Measurements from ENCODE around the gene PIP5K1B. TPM values are rescaled to one million over a fixed set of nuclear protein-coding genes. Genes with fewer than 3 reads are reported as not detected.

The PIP5K1B gene
- total and polyA plus RNA-seq, 2 of the 13 experiments (the other 11 are each of a cell fraction or from before 2014, with no cell fraction given) = 15.8 to 17.5 TPM

DNA sequence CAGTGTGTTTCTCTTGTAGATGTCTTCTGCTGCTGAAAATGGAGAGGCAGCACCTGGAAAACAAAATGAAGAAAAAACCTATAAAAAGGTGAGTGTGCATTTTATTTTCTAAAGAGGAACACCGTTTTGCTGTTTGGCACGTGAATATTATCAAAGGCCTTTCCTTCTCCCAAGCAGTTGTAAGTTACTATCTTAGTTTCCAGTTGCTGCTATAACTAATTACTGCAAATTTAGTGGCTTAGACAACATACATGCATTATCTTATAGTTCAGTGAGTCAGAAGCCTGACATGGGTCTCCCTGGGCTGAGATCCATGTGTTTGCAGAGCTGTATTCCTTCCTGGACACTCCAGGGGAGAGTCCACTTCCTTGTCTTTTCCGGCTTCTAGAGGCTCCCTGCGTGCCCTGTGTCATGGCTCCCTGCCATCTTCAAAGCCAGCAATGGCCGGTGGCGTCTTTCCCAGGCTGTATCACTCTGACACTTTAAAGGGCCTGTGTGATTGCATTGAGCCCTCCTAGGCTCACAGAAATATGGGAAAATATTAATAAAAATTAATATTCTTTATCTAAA, 117.6 kb downstream of the PIP5K1B start:
- Histone ChIP-seq H4K20me1 (ENCODE audit: insufficient read depth, low read length) (no peaks in the 10 kb centered on the region), H2AFZ (ENCODE audit: low read length) (no peak overlapping the region), H3K4me1 (ENCODE audit: insufficient read depth, low read length) (peaks cover 6% of the 10 kb centered on the region), H3K4me2 (ENCODE audit: low read depth, low read length) (no peak overlapping the region), H3K9ac (ENCODE audit: insufficient read depth, low read depth, low read length) (no peak overlapping the region), H3K4me3 (replicated peaks in 1 of 3; ENCODE audit: insufficient read depth in 1 of 3, low read depth in 2 of 3, low read length in 3 of 3) (no peak overlapping the region), H3K27me3 (ENCODE audit: control insufficient read depth in 1 of 2, insufficient read depth in 2 of 2, low read length in 2 of 2) (no peaks in the 10 kb centered on the region), H3K79me2 (ENCODE audit: insufficient read depth, low read length) (no peaks in the 10 kb centered on the region), H3K27ac (ENCODE audit: extremely low read length, insufficient read depth, low read length) (no peak overlapping the region), H3K9me3 (ENCODE audit: low read length) (no peaks in the 10 kb centered on the region), H3K36me3 (replicated peaks in 1 of 2; ENCODE audit: control insufficient read depth in 1 of 2, insufficient read depth in 2 of 2, low read length in 2 of 2) (peaks cover 2 to 13% of the 10 kb centered on the region in 2 experiments; a peak in 2 of 5 replicates)
- ATAC-seq (no peak), DNase-seq (ENCODE audit: low spot score) (no peak), FAIRE-seq (no peak)
- CTCF ChIA-PET (ENCODE audit: low intra/inter-chr PET ratio, low total read pairs) = no interaction called here
- 93% methylated on average over 6 of the region's 6 CpGs for WGBS (ENCODE audit: low lambda C conversion rate)
- POLR2A ChIA-PET = no interaction called here
- in situ Hi-C loops (cut with HindIII; ENCODE audit: extremely low pct_ligation_motif_present, low pct_unique_long_range_greater_than_20kb) (loop anchor here (10.0 kb wide), 1 partner anchor 58 kb away; no protein-coding TSS in a partner anchor), intact Hi-C loops (cut with micrococcal nuclease; ENCODE audit: unreplicated experiment) (no loop called here)
- no TSS peak for BruUV-seq (replicated peaks)
- TF ChIP-seq MTA1 (CRISPR knock-in tag; IDR thresholded peaks at IDR 0.05; ENCODE audit: borderline replicate concordance) = no peak
- no peak for TF ChIP-seq ISX (CRISPR knock-in tag; conservative IDR thresholded peaks at IDR 0.05)

DNA sequence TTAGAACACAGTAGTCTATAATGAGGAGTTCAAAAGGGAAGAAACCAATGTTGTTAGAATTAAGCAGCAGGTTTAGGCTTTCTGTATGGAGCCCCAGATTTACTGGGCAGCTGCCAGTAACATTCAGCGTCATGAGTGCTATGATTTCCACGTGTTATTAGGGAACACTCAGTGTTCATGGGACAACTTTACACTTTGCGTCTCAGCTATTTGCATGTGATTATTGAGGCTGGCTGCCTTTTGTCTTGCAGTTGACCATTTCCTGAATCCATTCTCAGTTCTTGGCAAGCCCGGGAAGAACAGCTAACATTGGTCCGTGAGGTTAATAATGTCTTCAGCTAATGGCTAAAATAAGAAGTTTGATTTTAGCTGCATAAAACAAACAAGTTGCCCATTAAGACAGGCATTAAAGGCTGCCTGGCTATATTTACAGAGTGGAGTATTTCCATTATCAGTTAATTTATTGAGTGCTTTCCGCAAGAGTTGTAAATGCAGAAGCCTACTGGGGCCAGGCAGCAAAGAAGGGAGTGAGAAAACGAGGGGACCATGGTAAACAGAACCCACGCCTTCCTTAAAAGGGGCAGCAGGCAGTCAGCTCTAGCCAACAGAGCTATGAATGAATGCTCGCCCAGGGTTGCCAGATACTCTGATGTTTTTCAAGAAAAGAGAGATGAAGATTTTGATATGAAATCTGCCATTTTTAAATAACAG, 120.9 kb downstream of the PIP5K1B start:
- in situ Hi-C loops (cut with HindIII; ENCODE audit: extremely low pct_ligation_motif_present, low pct_unique_long_range_greater_than_20kb) (loop anchor here (10.0 kb wide), 1 partner anchor 61 kb away; no protein-coding TSS in a partner anchor), intact Hi-C loops (cut with micrococcal nuclease; ENCODE audit: unreplicated experiment) (no loop called here)
- no peaks in the 10 kb centered on the region for H3K9me3 ChIP-seq (ENCODE audit: low read length)
- BruUV-seq (replicated peaks) = no TSS peak
- H4K20me1 ChIP-seq (ENCODE audit: insufficient read depth, low read length) = no peaks in the 10 kb centered on the region
- WGBS (ENCODE audit: low lambda C conversion rate) = 93% methylated on average over 9 of the region's 9 CpGs
- no peak for ATAC-seq
- no peak for DNase-seq (ENCODE audit: low spot score)
- no peaks in the 10 kb centered on the region for H3K79me2 ChIP-seq (ENCODE audit: insufficient read depth, low read length)
- H3K27me3 ChIP-seq (ENCODE audit: control insufficient read depth in 1 of 2, insufficient read depth in 2 of 2, low read length in 2 of 2) = no peaks in the 10 kb centered on the region
- no peak overlapping the region for H3K4me2 ChIP-seq (ENCODE audit: low read depth, low read length)
- CTCF ChIA-PET (ENCODE audit: low intra/inter-chr PET ratio, low total read pairs) = no interaction called here
- H3K4me3 ChIP-seq (replicated peaks in 1 of 3; ENCODE audit: insufficient read depth in 1 of 3, low read depth in 2 of 3, low read length in 3 of 3) = no peak overlapping the region
- FAIRE-seq = no peak
- H3K4me1 ChIP-seq (ENCODE audit: insufficient read depth, low read length) = no peaks in the 10 kb centered on the region
- no peak overlapping the region for H2AFZ ChIP-seq (ENCODE audit: low read length)
- POLR2A ChIA-PET = no interaction called here
- H3K36me3 ChIP-seq (replicated peaks in 1 of 2; ENCODE audit: control insufficient read depth in 1 of 2, insufficient read depth in 2 of 2, low read length in 2 of 2) = peaks cover 2 to 13% of the 10 kb centered on the region in 2 experiments; a peak in 2 of 5 replicates
- no peak overlapping the region for H3K27ac ChIP-seq (ENCODE audit: extremely low read length, insufficient read depth, low read length)
- no peak overlapping the region for H3K9ac ChIP-seq (ENCODE audit: insufficient read depth, low read depth, low read length)
- TF ChIP-seq CBX5 (CRISPR knock-in tag; IDR thresholded peaks at IDR 0.05; ENCODE audit: borderline replicate concordance) = no peak
- TF ChIP-seq, protein P1, sequence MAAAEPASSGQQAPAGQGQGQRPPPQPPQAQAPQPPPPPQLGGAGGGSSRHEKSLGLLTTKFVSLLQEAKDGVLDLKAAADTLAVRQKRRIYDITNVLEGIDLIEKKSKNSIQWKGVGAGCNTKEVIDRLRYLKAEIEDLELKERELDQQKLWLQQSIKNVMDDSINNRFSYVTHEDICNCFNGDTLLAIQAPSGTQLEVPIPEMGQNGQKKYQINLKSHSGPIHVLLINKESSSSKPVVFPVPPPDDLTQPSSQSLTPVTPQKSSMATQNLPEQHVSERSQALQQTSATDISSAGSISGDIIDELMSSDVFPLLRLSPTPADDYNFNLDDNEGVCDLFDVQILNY (CRISPR knock-in tag; conservative IDR thresholded peaks at IDR 0.05) = no peak
- TF ChIP-seq, protein P2, sequence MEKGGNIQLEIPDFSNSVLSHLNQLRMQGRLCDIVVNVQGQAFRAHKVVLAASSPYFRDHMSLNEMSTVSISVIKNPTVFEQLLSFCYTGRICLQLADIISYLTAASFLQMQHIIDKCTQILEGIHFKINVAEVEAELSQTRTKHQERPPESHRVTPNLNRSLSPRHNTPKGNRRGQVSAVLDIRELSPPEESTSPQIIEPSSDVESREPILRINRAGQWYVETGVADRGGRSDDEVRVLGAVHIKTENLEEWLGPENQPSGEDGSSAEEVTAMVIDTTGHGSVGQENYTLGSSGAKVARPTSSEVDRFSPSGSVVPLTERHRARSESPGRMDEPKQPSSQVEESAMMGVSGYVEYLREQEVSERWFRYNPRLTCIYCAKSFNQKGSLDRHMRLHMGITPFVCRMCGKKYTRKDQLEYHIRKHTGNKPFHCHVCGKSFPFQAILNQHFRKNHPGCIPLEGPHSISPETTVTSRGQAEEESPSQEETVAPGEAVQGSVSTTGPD (CRISPR knock-in tag; IDR thresholded peaks at IDR 0.05) = no peak
- TF ChIP-seq ZNF75D (CRISPR knock-in tag; IDR thresholded peaks at IDR 0.05; ENCODE audit: borderline replicate concordance) = no peak
- TF ChIP-seq, protein P3, sequence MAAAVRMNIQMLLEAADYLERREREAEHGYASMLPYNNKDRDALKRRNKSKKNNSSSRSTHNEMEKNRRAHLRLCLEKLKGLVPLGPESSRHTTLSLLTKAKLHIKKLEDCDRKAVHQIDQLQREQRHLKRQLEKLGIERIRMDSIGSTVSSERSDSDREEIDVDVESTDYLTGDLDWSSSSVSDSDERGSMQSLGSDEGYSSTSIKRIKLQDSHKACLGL (CRISPR knock-in tag; IDR thresholded peaks at IDR 0.05) = no peak
- no peak for TF ChIP-seq ZNF567 (CRISPR knock-in tag; IDR thresholded peaks at IDR 0.05; ENCODE audit: borderline replicate concordance)
- TF ChIP-seq ZNF484 (CRISPR knock-in tag; IDR thresholded peaks at IDR 0.05; ENCODE audit: borderline replicate concordance, low read depth) = no peak
- TF ChIP-seq ZNF138 (CRISPR knock-in tag; IDR thresholded peaks at IDR 0.05; ENCODE audit: low read depth) = no peak
- TF ChIP-seq, protein P4, sequence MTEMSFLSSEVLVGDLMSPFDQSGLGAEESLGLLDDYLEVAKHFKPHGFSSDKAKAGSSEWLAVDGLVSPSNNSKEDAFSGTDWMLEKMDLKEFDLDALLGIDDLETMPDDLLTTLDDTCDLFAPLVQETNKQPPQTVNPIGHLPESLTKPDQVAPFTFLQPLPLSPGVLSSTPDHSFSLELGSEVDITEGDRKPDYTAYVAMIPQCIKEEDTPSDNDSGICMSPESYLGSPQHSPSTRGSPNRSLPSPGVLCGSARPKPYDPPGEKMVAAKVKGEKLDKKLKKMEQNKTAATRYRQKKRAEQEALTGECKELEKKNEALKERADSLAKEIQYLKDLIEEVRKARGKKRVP (CRISPR knock-in tag; IDR thresholded peaks at IDR 0.05) = no peak
- no peak for TF ChIP-seq ZFP36 (IDR thresholded peaks at IDR 0.05; ENCODE audit: borderline replicate concordance, low read depth, low read length, partially characterized antibody)
- TF ChIP-seq FOXO1 (CRISPR knock-in tag; IDR thresholded peaks at IDR 0.05) = no peak
